Raji (cell line): Measurements from ENCODE around the gene SERPINE1.

Source experiments
- POLR2A ChIP-seq: IDR thresholded peaks from 2 replicates; pipeline ENCODE4 v1.6.1; 2011; ENCODE audit warnings: low read depth, low read length, control low read depth; ENCODE audit not compliant: insufficient read depth

Gene SERPINE1

GRCh38 chr7:101186194-101186593, 59.3 kb downstream of the SERPINE1 start:
- no peak for TF ChIP-seq POLR2A

DNA sequence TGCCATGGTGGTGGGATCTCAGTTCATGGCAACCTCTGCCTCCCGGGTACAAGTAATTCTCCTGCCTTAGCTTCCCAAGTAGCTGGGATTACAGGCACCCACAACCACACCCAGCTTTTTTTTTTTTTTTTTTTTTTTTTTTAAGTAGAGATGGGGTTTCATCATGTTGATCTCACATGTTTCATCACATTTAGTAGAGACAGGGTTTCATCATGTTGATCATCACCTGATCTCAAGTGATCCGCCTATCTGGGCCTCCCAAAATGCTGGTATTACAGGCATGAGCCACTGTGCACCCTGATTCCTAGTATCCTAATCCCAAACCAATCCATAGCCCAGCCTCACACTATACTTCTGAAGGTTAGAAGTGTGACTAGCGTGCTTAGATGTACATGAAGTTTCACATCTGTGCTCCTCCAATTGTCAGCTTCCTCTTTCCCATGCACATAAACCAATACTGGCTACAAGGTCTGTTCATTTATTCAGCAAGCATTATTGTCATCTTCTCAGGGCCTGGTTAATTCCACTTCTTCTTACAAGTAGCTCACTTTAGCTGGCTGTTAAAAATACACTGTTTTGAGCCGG, 60.0 kb downstream of the SERPINE1 start:
- no peak for TF ChIP-seq POLR2A
